GM12872 (cell line): Measurements from ENCODE around the gene SHC3.

Source experiments
- TF ChIP-seq, protein P1 (sequence below): IDR thresholded peaks from 3 replicates; pipeline ENCODE4 v1.5.1; 2011; ENCODE audit warnings: low read depth, mild to moderate bottlenecking, low read length, moderate library complexity; ENCODE audit not compliant: insufficient read depth

The SHC3 gene

DNA sequence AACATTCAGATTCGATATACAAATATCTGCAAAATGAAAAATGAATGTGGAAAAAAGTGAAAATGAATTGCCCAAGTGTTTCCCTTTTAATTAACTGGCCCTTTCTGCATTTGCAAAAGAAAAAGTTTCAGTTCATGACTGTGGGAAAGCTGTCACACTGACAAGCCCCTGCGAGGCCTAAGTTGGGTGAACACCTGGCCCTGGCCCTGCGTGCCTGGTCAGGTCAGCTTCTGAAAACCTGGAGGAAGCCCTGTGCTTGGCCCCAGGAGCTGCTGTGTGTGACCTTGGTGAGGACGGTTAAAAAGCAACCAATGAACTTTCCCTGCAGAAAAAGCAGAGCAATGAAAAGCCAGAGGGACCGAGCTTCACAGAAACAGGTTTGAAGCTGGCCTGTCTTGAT is 41.0 kb upstream of the SHC3 start:
- TF ChIP-seq, protein P1, sequence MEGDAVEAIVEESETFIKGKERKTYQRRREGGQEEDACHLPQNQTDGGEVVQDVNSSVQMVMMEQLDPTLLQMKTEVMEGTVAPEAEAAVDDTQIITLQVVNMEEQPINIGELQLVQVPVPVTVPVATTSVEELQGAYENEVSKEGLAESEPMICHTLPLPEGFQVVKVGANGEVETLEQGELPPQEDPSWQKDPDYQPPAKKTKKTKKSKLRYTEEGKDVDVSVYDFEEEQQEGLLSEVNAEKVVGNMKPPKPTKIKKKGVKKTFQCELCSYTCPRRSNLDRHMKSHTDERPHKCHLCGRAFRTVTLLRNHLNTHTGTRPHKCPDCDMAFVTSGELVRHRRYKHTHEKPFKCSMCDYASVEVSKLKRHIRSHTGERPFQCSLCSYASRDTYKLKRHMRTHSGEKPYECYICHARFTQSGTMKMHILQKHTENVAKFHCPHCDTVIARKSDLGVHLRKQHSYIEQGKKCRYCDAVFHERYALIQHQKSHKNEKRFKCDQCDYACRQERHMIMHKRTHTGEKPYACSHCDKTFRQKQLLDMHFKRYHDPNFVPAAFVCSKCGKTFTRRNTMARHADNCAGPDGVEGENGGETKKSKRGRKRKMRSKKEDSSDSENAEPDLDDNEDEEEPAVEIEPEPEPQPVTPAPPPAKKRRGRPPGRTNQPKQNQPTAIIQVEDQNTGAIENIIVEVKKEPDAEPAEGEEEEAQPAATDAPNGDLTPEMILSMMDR: no peak

DNA sequence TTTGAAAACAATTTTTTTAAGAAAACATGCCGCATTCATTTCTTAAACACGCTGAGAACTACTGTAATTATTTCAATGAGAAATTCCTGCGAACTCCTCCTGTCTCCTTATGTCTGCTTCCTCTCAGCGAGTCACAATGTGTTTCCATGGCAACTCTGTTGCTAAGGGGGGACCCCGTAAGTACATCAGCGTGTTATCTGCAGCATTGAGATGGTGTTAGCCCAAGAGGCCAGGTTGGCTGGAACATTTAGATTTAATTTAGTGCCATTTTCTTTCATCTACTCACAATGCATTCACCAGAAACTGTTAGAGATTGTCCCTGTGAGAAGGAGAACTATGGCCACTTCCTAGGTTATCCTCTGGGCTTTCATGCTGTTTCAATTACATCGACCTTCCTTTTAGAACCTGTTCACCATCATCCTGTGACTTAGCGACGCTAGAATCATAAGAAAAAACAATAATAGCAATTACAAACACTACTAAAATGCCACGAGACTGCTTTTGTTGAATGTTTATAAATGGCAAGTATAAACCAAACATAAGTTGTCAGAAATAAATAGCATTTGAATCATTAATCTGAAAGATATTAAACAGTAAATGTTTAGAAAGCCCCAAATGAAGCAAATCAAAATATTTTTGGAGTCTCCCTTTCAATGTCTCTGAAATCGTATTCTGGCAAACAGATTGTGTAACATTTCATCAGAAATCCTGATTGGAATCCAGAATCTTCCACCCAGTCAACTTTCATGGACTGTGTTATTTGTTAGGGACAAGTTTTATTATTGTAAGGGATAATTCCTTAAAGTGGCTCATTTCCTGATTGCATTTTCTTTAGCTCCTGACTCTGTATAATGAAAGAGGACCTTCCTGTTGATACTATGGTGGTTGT is 39.7 kb upstream of the SHC3 start:
- TF ChIP-seq, protein P1: no peak

DNA sequence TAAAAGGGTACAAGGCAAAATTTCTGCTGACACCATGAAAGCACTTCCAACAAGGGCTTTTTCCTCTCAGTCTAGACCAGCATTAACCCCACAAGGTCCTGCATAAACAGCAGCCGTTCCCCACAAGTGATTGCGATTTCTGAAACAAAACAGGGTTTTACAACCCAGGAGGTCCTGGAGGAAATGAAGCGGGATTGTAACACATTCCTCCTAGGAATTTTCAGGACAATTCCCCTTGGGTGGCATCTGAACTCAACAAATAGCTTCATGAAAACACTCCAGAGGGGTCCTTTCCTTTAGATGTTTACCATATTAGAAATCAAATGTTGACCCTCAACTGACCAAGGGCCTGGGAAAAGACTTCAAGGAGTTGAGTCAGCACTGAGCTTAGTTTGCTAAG is 36.7 kb upstream of the SHC3 start:
- TF ChIP-seq, protein P1: no peak

DNA sequence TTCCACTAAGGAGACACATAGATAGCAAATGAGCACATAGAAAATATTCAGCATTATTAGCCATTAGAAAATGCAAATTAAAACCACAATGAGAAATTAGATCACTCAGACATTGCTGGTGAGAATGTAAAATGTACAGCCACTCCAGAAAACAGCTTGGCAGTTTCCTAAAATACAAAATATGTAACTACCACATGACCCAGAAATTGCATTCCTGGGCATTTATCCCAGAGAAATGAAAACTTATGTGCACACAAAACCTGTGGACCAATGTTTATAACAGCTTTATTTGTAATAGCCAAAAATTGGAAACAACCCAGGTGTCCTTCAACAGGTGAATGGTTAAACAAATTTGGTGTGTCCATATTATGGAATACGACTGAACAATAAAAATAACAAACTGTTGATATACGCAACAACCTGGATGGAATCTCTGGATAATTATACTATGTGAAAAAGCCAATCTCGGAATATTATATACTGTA is 34.8 kb upstream of the SHC3 start:
- TF ChIP-seq, protein P1: no peak

DNA sequence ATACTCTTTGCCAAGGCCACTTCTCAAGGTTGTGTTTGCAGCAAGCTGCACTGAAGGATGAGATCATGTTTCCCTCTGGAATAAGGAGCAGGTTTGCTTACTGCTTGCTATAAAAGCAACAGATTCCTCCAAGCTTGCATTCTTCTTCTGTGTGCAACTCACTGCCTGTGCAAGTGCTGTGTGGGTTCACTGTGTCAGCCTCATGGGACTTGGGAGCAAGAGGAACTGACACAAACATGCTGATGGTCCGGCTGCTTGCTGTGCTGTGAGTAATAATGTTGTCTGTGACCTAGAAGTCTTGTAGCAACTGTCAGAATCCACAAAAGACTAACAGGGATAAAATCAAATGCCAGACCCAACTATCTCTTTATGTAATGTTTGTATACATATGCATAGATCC is 33.6 kb upstream of the SHC3 start:
- TF ChIP-seq, protein P1: no peak

DNA sequence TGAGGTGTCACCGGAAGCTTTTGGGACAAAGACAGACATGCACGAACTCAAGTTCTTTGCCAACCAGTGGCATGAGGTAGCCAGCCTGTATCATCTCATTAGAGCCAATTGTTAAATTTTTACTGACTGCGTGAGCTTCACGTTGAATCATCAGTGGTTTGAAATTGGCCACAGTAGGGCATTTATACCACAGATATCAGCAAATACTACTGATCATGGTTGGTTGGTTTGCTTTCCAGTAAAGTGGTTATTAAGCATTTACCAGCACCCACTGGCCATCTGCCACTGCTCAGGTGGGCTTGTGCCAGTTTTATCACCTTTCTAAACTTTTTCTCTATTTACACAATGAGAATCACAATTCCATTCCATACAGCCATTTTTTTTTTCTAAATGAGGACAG is 28.4 kb upstream of the SHC3 start:
- TF ChIP-seq, protein P1: no peak

DNA sequence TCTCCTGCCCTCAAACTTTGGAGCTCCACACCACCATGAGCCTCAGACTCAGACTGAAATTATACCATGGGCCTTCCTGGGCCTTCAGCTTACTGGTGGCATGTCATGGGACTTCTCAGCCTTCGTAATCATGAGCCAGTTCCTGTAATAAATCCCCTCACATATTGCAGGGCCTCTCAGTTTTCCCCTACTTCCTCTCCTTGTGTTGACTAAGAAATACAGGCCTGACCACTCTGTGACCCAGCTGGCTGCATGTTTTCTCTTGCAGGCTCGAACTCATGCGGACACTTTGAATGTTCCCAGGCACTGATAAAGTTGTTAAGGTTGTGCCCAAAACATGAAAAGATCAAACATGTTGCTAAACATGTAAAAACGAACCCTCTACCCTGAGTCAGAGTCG is 26.2 kb upstream of the SHC3 start:
- TF ChIP-seq, protein P1: no peak
